HUES64 (cell line): ENCODE results near the gene FITM1.
A peak's percentile ranks its signal among the peaks of the same experiment; 100 is the strongest.

Source experiments
- H3K27ac ChIP-seq: 2 replicates; pipeline ENCODE4 v1.7.0; 2013; ENCODE audit warnings: low read depth, low read length, inconsistent platforms
- H3K27me3 ChIP-seq: 2 replicates; pipeline ENCODE4 v1.6.1; 2013; ENCODE audit warnings: mild to moderate bottlenecking, low read length; ENCODE audit not compliant: insufficient read depth
- H3K36me3 ChIP-seq: 2 replicates; pipeline ENCODE4 v1.6.1; 2013; ENCODE audit warnings: mild to moderate bottlenecking, low read length; ENCODE audit not compliant: insufficient read depth
- H3K4me1 ChIP-seq: 2 replicates; pipeline ENCODE4 v1.6.1; 2013; ENCODE audit warnings: mild to moderate bottlenecking, low read length, moderate library complexity; ENCODE audit not compliant: insufficient read depth
- H3K4me3 ChIP-seq: 2 replicates; pipeline ENCODE4 v1.5.1; 2013; ENCODE audit warnings: mild to moderate bottlenecking, low read length, moderate library complexity
- H3K9ac ChIP-seq: 2 replicates; pipeline ENCODE4 v1.6.1; 2013; ENCODE audit warnings: mild to moderate bottlenecking, low read depth, low read length
- H3K9me3 ChIP-seq: 2 replicates; pipeline ENCODE4 v1.6.1; 2013; ENCODE audit warnings: low read depth, low read length; ENCODE audit not compliant: insufficient read depth
- WGBS: fragments of 150-250, 120-280 bp; methylation state at CpG from one replicate; pipeline ENCODE4 v1.1.7; 2013; ENCODE audit warnings: missing lambda C conversion rate; 5-methylcytosine and 5-hydroxymethylcytosine counted together

Gene FITM1

DNA sequence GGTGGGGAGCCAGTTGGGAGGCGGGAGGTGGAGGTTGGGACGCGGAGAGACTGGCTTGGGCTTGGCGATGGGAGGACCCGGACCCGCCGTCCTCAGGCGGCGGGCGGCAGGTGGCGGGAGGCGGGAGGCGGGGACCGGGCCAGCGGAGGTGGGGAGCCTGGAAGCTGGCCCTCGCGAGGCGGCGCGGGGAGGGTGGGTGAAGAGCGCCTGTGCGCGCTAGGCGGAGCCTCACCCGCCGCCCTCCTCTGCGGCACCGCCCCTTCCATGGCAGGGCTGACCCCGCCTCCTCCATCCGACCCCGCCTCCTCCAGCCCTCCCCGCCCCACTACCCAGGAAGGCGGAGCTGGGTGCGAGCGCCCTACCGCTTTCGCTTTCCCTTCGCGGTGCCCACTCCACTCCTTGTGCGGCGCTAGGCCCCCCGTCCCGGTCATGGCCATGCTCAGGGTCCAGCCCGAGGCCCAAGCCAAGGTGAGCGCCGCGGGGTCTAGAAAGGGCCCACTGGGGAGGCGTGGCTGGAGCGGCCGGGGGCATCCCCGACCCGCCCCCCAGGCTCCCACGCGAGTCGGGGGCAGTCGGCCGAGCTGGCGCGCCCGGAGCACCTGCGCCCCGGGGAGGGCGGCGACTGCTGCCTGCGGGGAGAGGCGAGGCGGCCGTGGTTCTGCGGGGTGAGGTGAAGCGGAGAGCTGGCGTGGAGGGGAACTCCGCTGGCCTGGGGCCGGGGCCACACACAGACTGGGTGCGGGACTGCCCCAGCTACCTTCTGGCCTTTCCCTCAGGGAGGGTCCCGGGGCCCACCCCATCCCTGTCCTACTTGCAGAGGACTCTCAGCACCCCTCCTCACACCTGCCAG, 5.6 kb downstream of the FITM1 start, which contains the start of gene PSME1:
Gene PSME1 (plus strand): TSS at position 361 of the 850 bp plus-strand sequence. CDS start 69 bp downstream, at position 430.
- Histone ChIP-seq H3K9me3 (no peaks in the 10 kb centered on the region), H3K9ac (peak within 1 kb of the TSS; percentile 73), H3K36me3 (peaks cover 28% of the 10 kb centered on the region), H3K27me3 (0 out of 2 replicates have a peak, but pooled peaks cover 4% of the 10 kb centered on the region), H3K4me1 (no peaks in the 10 kb centered on the region), H3K4me3 (peak within 1 kb of the TSS; percentile 90), H3K27ac (no peak within 1 kb of the TSS)
- 1% methylated on average over 75 of the region's 75 CpGs for WGBS

DNA sequence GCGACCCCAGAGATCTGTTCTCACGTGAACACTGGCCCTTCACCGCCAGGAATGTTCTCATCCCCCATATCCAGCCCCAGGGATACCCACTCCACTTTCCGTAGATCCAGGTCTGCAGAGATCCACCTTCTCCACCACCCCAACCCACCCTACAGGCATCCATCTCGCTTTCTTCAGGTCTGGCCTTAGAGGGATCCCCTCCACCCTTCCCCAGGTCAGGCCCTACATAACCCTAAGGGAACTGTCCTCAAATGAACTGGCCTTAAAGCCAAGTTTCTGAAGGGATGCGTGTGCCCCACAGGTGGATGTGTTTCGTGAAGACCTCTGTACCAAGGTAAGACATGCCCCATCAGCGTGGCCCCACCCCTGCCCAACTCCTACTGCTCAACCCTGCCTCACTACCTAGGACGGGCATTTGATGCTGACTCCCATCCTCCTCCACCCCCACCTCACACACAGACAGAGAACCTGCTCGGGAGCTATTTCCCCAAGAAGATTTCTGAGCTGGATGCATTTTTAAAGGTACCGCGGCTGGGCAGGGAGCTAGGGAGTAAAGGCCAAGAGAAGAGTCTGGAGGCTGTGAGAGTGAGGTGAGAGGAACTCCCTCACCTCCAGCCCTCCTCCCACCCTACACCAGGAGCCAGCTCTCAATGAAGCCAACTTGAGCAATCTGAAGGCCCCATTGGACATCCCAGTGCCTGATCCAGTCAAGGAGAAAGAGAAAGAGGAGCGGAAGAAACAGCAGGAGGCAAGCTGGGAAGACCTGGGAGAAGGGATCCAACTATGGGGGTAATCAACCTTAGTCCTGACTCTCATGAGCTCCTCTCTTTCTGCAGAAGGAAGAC, 6.4 kb downstream of the FITM1 start:
- peak overlapping the region; percentile 90 for H3K4me3 ChIP-seq
- 0 out of 2 replicates have a peak, but pooled peaks cover 4% of the 10 kb centered on the region for H3K27me3 ChIP-seq
- H3K36me3 ChIP-seq: peaks cover 28% of the 10 kb centered on the region
- H3K4me1 ChIP-seq: no peaks in the 10 kb centered on the region
- H3K9ac ChIP-seq: peak overlapping the region; percentile 73; the same call in 1 of the 2 replicates
- no peaks in the 10 kb centered on the region for H3K9me3 ChIP-seq
- WGBS: 35% methylated on average over 13 of the region's 13 CpGs
- no peak overlapping the region for H3K27ac ChIP-seq

DNA sequence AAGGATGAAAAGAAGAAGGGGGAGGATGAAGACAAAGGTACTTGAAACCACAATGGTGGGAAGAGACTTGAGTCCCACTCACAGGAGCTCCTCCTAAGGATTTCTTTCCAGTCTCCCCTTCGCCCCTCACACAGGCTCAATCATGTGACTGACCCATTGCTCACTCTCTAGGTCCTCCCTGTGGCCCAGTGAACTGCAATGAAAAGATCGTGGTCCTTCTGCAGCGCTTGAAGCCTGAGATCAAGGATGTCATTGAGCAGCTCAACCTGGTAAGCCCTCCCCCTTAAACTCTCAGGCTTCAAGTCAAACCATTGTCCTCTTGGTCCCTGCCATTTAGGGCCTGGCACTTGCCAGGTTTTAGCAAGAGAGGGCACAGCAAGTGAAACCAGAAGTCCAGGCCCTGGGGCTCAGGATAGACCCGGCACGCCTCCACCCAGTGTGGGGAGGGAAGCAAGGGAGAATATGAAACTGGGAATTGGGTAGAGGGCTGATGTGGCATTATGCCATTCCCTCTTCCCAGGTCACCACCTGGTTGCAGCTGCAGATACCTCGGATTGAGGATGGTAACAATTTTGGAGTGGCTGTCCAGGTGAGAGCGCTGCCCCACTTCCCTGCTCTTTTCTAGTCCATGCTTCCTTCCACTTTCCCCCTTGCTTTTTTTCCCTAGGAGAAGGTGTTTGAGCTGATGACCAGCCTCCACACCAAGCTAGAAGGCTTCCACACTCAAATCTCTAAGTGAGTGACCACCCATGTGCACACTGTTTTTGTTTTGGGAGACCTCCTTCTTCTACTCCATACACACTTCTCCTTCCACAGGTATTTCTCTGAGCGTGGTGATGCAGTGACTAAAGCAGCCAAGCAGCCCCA, 7.3 kb downstream of the FITM1 start:
- Histone ChIP-seq H3K27me3 (0 out of 2 replicates have a peak, but pooled peaks cover 4% of the 10 kb centered on the region), H3K9me3 (no peaks in the 10 kb centered on the region), H3K4me1 (no peaks in the 10 kb centered on the region), H3K27ac (no peak overlapping the region), H3K4me3 (peak overlapping the region; percentile 90; the same call in 1 of the 2 replicates), H3K36me3 (peaks cover 28% of the 10 kb centered on the region), H3K9ac (no peak overlapping the region)
- WGBS: 93% methylated on average over 8 of the region's 8 CpGs

DNA sequence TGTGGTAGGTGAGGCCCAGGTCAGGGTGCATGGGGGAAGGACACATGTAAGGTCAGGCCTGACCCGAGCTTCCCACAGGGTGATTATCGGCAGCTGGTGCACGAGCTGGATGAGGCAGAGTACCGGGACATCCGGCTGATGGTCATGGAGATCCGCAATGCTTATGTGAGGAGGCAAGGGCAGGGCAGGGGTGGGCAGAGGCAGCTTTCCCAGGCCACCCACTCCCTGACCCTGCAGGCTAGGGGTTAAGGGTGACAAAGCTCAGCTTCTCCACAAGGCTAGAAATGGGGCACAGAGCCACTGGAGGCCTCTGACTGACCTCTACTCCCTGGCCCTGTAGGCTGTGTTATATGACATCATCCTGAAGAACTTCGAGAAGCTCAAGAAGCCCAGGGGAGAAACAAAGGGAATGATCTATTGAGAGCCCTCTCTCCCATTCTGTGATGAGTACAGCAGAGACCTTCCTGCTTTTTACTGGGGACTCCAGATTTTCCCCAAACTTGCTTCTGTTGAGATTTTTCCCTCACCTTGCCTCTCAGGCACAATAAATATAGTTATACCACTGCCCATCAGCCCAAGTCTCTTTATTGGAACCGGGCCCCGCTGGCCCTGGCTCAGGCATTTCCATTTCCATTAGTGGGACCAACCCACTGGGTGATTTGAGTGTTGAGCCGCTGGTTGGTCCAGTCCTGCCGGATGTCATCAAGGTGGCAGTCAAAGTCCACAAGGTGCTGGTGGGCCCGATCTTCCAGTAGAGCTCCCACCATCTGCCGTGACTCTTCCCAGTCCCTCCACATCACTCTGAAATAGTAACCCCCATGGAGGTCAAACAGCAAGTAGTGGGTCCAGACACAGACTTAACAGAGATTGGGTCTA, 8.2 kb downstream of the FITM1 start:
- H3K4me3 ChIP-seq: no peak overlapping the region
- H3K27ac ChIP-seq: no peak overlapping the region
- no peak overlapping the region for H3K9ac ChIP-seq
- H3K9me3 ChIP-seq: no peaks in the 10 kb centered on the region
- no peaks in the 10 kb centered on the region for H3K4me1 ChIP-seq
- 0 out of 2 replicates have a peak, but pooled peaks cover 4% of the 10 kb centered on the region for H3K27me3 ChIP-seq
- H3K36me3 ChIP-seq: peaks cover 31% of the 10 kb centered on the region
- 97% methylated on average over 13 of the region's 13 CpGs for WGBS

DNA sequence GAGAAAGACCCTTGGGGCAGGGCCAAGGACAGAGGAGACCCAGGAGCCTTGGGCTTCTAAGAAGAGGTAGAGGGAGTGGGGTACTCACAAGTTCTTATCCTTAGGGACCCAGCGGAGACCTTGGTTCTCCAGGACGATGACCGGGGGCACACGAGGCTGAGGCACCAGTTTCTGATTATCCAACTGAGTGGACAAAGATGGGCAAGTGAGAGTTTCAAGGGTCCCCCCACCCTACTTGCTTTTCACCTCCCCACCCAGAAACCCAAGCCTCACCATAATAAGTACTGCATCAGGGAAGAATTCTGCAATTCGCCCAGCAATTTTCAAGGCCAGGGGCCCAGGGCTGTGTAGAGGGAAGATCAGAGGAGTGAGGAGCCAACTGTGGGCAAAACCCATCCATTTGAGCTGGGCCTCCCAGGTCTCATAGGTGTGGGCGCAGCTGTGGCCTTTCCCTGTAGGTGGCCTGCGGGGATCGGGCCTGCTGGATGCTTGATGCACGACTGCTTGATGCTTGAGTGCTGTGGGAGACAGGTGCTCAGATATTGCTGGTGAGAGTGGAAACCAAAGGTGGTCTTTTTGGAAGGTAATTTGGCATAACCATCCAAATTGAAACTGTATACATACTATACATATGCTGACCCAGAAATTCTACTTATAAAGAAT, 8.9 kb downstream of the FITM1 start:
- Histone ChIP-seq H3K36me3 (peaks cover 39% of the 10 kb centered on the region), H3K27me3 (0 out of 2 replicates have a peak, but pooled peaks cover 4% of the 10 kb centered on the region), H3K9ac (no peak overlapping the region), H3K27ac (no peak overlapping the region), H3K4me1 (no peaks in the 10 kb centered on the region), H3K9me3 (no peaks in the 10 kb centered on the region), H3K4me3 (peak overlapping the region; percentile 74)
- WGBS: 88% methylated on average over 9 of the region's 9 CpGs

DNA sequence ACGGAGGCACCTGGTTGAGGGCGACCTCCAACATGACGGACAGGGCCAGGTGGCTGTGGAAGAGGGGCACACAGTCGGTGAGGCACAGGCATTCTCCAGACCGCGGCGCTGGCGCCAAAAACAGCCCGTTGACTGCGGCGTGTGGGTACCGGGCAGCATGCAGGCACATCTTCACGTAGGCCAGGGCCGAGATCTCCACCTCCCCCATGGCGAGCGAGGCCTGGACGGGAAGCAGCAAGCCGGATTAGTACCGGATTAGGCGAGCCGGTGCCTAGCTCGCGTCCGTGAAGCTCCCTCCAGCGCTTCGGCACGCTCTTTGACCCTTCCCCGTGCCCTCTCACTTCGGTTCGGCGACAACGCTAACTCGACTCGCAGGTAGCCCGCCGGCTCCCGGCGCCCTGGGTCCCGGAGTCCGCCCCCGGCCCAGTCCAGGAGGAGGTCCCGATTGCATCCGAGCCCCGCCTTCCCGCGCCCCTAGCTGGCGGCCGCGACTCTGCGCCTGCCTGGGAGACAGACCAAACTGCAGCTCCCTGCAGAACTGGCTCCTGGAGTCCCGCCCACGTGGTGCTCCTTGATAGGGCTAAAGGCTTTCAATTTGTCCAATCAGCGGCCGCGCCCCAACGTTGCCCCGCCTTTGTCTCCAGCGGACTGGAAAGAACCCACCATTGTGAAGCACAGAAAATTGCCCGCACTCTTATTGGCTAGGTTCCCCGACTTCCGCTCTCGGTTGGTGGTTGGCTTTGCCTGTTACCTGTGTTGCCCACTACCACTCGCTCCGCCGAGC, 10.8 kb downstream of the FITM1 start, which contains the start of gene EMC9:
Gene EMC9 (minus strand): TSS at position 495 of the 784 bp plus-strand sequence. CDS start 287 bp downstream, at position 208.
- peak within 1 kb of the TSS; percentile 74 for H3K4me3 ChIP-seq
- peaks cover 46% of the 10 kb centered on the region for H3K36me3 ChIP-seq
- under 1% methylated on average over 65 of the region's 65 CpGs for WGBS
- H3K27ac ChIP-seq: peak within 1 kb of the TSS; percentile 77
- peaks cover 6% of the 10 kb centered on the region; the same call in 1 of the 2 replicates for H3K4me1 ChIP-seq
- peak within 1 kb of the TSS; percentile 79 for H3K9ac ChIP-seq
- no peaks in the 10 kb centered on the region for H3K9me3 ChIP-seq
- H3K27me3 ChIP-seq: 0 out of 2 replicates have a peak, but pooled peaks cover 4% of the 10 kb centered on the region

DNA sequence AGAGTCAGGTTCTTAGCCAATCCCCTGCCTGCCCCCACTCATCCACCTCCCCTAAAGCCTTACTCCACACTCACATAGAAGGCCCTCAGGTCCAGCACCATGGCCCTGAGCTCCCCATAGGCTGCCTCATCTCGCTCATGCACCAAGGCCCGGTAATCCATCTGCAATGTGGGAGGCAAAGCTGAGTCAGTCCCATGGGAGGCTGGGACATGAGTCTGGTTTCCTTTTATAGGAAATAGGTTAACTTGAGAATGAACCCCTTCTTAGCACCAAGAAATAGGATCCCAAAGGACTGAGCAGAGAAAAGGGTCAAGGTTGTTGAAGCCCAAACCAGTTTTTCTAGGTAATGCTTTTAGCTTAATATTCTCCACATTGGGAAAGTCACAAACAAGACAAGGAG, 13.1 kb downstream of the FITM1 start:
- H3K36me3 ChIP-seq: peaks cover 34% of the 10 kb centered on the region
- H3K9ac ChIP-seq: no peak overlapping the region
- H3K4me1 ChIP-seq: peaks cover 9% of the 10 kb centered on the region; the same call in 1 of the 2 replicates
- H3K9me3 ChIP-seq: no peaks in the 10 kb centered on the region
- 94% methylated on average over 2 of the region's 2 CpGs for WGBS
- H3K27ac ChIP-seq: no peak overlapping the region
- H3K27me3 ChIP-seq: no peaks in the 10 kb centered on the region
- no peak overlapping the region for H3K4me3 ChIP-seq

DNA sequence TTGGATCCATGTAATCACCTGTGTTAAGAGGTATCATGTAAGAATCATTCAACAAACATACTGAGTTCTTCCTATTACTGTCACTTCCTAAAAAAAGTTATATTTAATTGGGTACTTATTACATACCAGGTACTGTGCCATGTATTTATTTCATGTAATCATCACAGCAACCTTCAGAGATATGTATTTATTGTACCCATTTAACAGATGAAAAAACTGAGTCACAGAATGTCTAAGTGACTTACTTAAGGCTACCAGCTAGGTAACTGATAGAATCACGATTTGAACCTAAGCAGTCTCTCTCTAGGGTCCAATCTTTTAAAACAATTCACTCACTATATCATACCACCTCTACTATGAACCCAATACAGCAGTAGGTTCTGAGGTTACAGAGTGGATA, 14.0 kb downstream of the FITM1 start:
- H3K27me3 ChIP-seq: no peaks in the 10 kb centered on the region
- H3K9me3 ChIP-seq: no peaks in the 10 kb centered on the region
- no peak overlapping the region for H3K4me3 ChIP-seq
- WGBS: 100% methylated on average over 1 of the region's 1 CpG
- H3K4me1 ChIP-seq: peaks cover 10% of the 10 kb centered on the region; the same call in 1 of the 2 replicates
- peaks cover 33% of the 10 kb centered on the region for H3K36me3 ChIP-seq
- H3K27ac ChIP-seq: no peak overlapping the region
- no peak overlapping the region for H3K9ac ChIP-seq

DNA sequence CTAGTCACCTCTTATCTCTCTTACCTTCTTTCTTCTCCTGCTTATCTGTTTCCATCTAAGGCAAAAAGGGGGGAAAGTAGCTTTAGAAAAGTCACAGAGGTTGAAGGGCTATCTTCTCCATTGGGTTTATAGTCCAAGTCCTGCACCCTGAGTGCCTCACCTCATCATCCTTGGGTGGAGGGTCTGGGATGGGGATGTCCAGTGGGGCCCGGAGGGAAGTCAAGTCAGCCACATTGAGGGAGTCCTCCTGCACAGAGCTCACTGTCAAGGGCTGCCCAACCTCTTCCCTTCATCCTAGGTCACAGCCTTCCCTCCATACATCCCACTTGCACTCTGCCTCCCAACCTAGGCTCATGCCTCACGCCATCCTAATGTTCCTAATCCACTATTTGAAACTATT, 14.8 kb downstream of the FITM1 start:
- 91% methylated on average over 2 of the region's 2 CpGs for WGBS
- 0 out of 2 replicates have a peak overlapping the region, but pooled peaks have one; percentile 92 for H3K4me3 ChIP-seq
- no peak overlapping the region for H3K27ac ChIP-seq
- no peak overlapping the region for H3K9ac ChIP-seq
- H3K9me3 ChIP-seq: no peaks in the 10 kb centered on the region
- peaks cover 10% of the 10 kb centered on the region; the same call in 1 of the 2 replicates for H3K4me1 ChIP-seq
- peaks cover 36% of the 10 kb centered on the region for H3K36me3 ChIP-seq
- H3K27me3 ChIP-seq: no peaks in the 10 kb centered on the region
